Natural killer cell (primary cell): ENCODE data around the gene FRMD6. TPM values are rescaled to one million over a fixed set of nuclear protein-coding genes. Genes with fewer than 3 reads are reported as not detected.
A peak's percentile ranks its signal among the peaks of the same experiment; 100 is the strongest.

Experiments
- ATAC-seq, 3 donors: fragments of 150-1000 bp in 2 of 3; fragments of 200-7000 bp in 1 of 3; cut with Tn5 transposase; 1 replicate in 1 of 3; 2 replicates in 2 of 3; pipeline ENCODE4 v1.10.0; 2021; ENCODE audit warnings: mild to moderate bottlenecking in 2 of 3, moderate library complexity in 2 of 3
- DNase-seq, 2 donors: peaks; one replicate each; pipeline versions ENCODE4 v3.0.0 to v3.0.0-alpha.2; 2013 to 2021; ENCODE audit warnings: mixed read lengths in 1 of 2
- H3K27ac ChIP-seq: one replicate; pipeline ENCODE4 v1.5.1; 2013; ENCODE audit warnings: mild to moderate bottlenecking, low read length
- H3K27me3 ChIP-seq: one replicate; pipeline ENCODE4 v1.6.1; 2013; ENCODE audit warnings: low read length; ENCODE audit not compliant: control insufficient read depth, insufficient read depth
- H3K36me3 ChIP-seq: one replicate; pipeline ENCODE4 v1.6.1; 2013; ENCODE audit warnings: low read length; ENCODE audit not compliant: control insufficient read depth, insufficient read depth
- H3K4me1 ChIP-seq: one replicate; pipeline ENCODE4 v1.6.1; 2013; ENCODE audit warnings: low read length; ENCODE audit not compliant: control insufficient read depth, insufficient read depth
- H3K4me3 ChIP-seq: one replicate; pipeline ENCODE4 v1.5.1; 2013; ENCODE audit warnings: low read length
- H3K9me3 ChIP-seq: one replicate; pipeline ENCODE4 v1.6.1; 2013; ENCODE audit warnings: low read length; ENCODE audit not compliant: control insufficient read depth, insufficient read depth
- H3K27ac Mint-ChIP-seq, 2 donors: one replicate each; pipeline ENCODE4 v1.8.0; 2022; ENCODE audit warnings: mild to moderate bottlenecking in 2 of 2, mixed read lengths in 2 of 2, moderate library complexity in 1 of 2
- H3K27me3 Mint-ChIP-seq, 2 donors: one replicate each; pipeline ENCODE4 v1.8.0; 2022; ENCODE audit warnings: low read depth in 2 of 2, mixed read lengths in 2 of 2
- H3K36me3 Mint-ChIP-seq: one replicate; pipeline ENCODE4 v1.8.0; 2022; ENCODE audit warnings: mixed read lengths
- H3K4me1 Mint-ChIP-seq, 2 donors: one replicate each; pipeline ENCODE4 v1.8.0; 2022; ENCODE audit warnings: mixed read lengths in 2 of 2
- H3K4me3 Mint-ChIP-seq: one replicate; pipeline ENCODE4 v1.8.0; 2022; ENCODE audit warnings: mild to moderate bottlenecking, moderate library complexity, mixed read lengths
- H3K9me3 Mint-ChIP-seq, 2 donors: one replicate each; pipeline ENCODE4 v1.8.0; 2022; ENCODE audit warnings: mixed read lengths in 2 of 2
- WGBS: methylation state at CpG from one replicate; pipeline ENCODE4 v1.1.7; 2013; ENCODE audit warnings: missing lambda C conversion rate; ENCODE audit not compliant: insufficient coverage; 5-methylcytosine and 5-hydroxymethylcytosine counted together
- intact Hi-C: fragments of 100-400 bp; cut with micrococcal nuclease; formaldehyde crosslinking; loops from one replicate; pipeline ENCODE4 v1.14.2; 2022
- total RNA-seq, 4 donors: library from RNA; stranded (reverse); fragments of 120-200 nt in 1 of 4; gene quantifications; one replicate each; pipeline versions ENCODE4 v1.2.3 to v1.2.4, GENCODE V29; 2013 to 2022
- TF ChIP-seq, protein P1 (sequence below): fragments of 200-600 bp; IDR thresholded peaks from one replicate; pipeline ENCODE4 v1.8.0; 2022; ENCODE audit warnings: antibody characterized with exemption

FRMD6 gene
- 1 to 10 TPM; 1.5 to 3.8 (median 2.3) TPM for total RNA-seq
- 2.2 TPM for total RNA-seq (2013)

DNA sequence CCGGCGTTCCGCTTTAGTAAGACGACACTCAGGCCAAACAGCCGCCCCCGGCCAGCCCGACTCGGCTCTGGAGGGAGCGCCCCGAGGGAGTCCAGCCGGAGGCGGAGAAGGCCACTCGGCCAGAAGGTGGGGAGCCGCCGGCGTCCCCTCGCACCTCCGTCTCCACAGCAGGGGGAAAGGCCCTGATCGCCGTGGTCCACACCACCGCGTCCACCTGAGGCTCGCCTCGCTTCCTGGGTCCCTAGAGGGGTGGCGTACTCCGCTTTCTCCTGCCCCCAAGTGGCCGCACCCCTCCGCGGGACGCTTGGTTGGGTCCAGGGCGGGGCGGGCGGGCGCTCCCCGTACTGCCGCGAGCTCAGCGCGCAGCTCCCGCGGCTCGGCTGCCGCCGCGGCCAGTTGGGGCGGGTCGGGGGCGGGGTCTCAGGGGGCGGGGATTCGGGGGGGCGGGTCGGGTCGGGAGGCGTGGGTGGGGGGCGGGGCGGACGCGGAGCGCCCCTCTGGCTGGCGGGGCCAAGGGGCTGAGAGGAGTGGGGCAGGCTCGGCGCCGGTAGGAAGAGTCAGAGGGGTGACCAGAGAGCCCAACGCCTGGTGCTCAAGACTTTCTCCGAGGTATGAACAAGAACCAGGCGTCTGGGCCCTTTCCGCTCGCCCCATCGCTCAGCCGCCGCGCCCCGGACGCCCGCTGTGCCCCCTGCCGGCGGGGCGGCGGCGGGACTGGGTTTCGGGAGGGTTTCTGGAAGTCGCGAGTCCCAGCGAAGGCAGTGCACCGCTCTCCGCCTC is at the start of gene FRMD6:
Gene FRMD6 (plus strand): TSS at position 523 of the 780 bp plus-strand sequence. CDS start 37,927 bp downstream, outside the sequence.
- Histone ChIP-seq H3K4me1 (peaks cover 17% of the 10 kb centered on the region), H3K27ac (peak within 1 kb of the TSS; percentile 92), H3K27me3 (peaks cover 36% of the 10 kb centered on the region), H3K36me3 (no peaks in the 10 kb centered on the region), H3K9me3 (no peaks in the 10 kb centered on the region), H3K4me3 (peak within 1 kb of the TSS; percentile 98)
- peak; percentile 84 to 94 (median 85) for ATAC-seq
- peak; percentile 77 to 88 for DNase-seq
- Mint-ChIP-seq H3K27ac (peak within 1 kb of the TSS; percentile 31 to 73), H3K4me1 (peaks cover 12 to 13% of the 10 kb centered on the region in 2 donors), H3K27me3 (peaks cover 17 to 35% of the 10 kb centered on the region in 2 donors), H3K36me3 (no peaks in the 10 kb centered on the region), H3K4me3 (peak within 1 kb of the TSS; percentile 82), H3K9me3 (no peaks in the 10 kb centered on the region)
- intact Hi-C loops = loop anchor here (1.0 to 10.0 kb wide), 3 partner anchors 55 to 333 kb away; partner anchors contain the start of gene RTRAF
- under 1% methylated on average over 76 of the region's 86 CpGs for WGBS
- TF ChIP-seq, protein P1, sequence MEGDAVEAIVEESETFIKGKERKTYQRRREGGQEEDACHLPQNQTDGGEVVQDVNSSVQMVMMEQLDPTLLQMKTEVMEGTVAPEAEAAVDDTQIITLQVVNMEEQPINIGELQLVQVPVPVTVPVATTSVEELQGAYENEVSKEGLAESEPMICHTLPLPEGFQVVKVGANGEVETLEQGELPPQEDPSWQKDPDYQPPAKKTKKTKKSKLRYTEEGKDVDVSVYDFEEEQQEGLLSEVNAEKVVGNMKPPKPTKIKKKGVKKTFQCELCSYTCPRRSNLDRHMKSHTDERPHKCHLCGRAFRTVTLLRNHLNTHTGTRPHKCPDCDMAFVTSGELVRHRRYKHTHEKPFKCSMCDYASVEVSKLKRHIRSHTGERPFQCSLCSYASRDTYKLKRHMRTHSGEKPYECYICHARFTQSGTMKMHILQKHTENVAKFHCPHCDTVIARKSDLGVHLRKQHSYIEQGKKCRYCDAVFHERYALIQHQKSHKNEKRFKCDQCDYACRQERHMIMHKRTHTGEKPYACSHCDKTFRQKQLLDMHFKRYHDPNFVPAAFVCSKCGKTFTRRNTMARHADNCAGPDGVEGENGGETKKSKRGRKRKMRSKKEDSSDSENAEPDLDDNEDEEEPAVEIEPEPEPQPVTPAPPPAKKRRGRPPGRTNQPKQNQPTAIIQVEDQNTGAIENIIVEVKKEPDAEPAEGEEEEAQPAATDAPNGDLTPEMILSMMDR = peak; percentile 78

DNA sequence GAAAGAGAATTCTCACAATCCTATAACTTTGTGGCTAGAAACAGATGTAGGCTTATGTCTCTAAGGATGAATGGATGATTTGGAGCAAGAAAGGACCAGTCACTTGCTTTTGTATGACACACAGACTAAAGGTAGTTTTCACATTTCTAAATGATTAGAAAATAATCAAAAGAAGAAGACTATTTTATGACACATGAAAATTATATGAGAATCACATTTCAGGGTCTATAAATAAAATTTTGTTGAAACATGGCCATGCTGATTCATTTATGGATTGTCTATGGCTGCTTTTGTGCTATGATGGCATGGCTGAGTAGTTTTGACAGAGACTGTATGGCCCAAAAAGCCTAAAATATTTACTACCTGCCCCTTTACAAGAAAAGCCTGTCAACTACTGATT is 49.4 kb upstream of the FRMD6 start:
- H3K27ac Mint-ChIP-seq = no peak overlapping the region
- ATAC-seq = no peak
- Histone ChIP-seq H3K36me3 (no peaks in the 10 kb centered on the region), H3K9me3 (no peaks in the 10 kb centered on the region), H3K27ac (no peak overlapping the region), H3K27me3 (peaks cover 6% of the 10 kb centered on the region), H3K4me1 (peaks cover 5% of the 10 kb centered on the region), H3K4me3 (no peak overlapping the region)
- TF ChIP-seq, protein P1 = no peak
- intact Hi-C loops = no loop called here
- H3K4me3 Mint-ChIP-seq = no peak overlapping the region
- no peak for DNase-seq
- no peaks in the 10 kb centered on the region for H3K9me3 Mint-ChIP-seq
- peaks cover 21 to 68% of the 10 kb centered on the region in 2 donors for H3K27me3 Mint-ChIP-seq
- H3K36me3 Mint-ChIP-seq = no peaks in the 10 kb centered on the region
- peaks cover 23 to 35% of the 10 kb centered on the region in 2 donors for H3K4me1 Mint-ChIP-seq

DNA sequence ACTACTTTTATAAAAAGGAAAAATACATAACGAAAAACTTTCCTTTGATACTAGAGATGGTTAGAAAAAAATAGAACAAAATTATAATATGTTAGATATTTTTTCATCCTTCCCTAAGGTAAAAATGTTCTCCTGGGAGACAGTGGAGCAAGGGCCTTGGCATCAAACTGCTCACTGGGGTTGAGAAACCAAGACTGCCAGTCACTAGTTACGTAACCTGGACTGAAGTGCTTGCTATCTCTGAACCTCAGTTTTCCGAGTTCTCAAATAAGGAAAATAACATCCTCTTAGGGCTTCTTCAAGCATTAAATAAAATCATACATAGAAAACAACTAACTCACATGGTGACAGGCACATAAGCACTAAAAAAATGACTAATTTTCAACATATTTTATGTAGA is 48.2 kb upstream of the FRMD6 start:
- Histone ChIP-seq H3K27me3 (peaks cover 6% of the 10 kb centered on the region), H3K4me1 (no peaks in the 10 kb centered on the region), H3K4me3 (no peak overlapping the region), H3K36me3 (no peaks in the 10 kb centered on the region), H3K9me3 (no peaks in the 10 kb centered on the region), H3K27ac (no peak overlapping the region)
- DNase-seq (no peak), ATAC-seq (no peak)
- Mint-ChIP-seq H3K27ac (no peak overlapping the region), H3K27me3 (peaks cover 21 to 66% of the 10 kb centered on the region in 2 donors), H3K9me3 (no peaks in the 10 kb centered on the region), H3K4me1 (peaks cover 15 to 26% of the 10 kb centered on the region in 2 donors), H3K36me3 (no peaks in the 10 kb centered on the region), H3K4me3 (no peak overlapping the region)
- intact Hi-C loops = no loop called here
- TF ChIP-seq, protein P1 = no peak
- WGBS = 90% methylated on average over 2 of the region's 3 CpGs
